Testis (tissue), 2 donors: Measurements from ENCODE around the gene KCNIP1.

Experiments
- POLR2A ChIP-seq: fragments of 450-650 bp; IDR thresholded peaks from one replicate; pipeline ENCODE4 v1.6.1; 2017; ENCODE audit warnings: antibody characterized with exemption, mild to moderate bottlenecking, moderate library complexity
- TF ChIP-seq, protein P1 (sequence below), 3 experiments: fragments of 450-650 bp in 2 of 3; fragments of 200-600 bp in 1 of 3; sonication (generic) in 1 of 3; IDR thresholded peaks; one replicate each; pipeline ENCODE4 v1.5.1; 2016 to 2019; ENCODE audit warnings: antibody characterized with exemption in 3 of 3, mild to moderate bottlenecking in 2 of 3, moderate library complexity in 1 of 3

DNA sequence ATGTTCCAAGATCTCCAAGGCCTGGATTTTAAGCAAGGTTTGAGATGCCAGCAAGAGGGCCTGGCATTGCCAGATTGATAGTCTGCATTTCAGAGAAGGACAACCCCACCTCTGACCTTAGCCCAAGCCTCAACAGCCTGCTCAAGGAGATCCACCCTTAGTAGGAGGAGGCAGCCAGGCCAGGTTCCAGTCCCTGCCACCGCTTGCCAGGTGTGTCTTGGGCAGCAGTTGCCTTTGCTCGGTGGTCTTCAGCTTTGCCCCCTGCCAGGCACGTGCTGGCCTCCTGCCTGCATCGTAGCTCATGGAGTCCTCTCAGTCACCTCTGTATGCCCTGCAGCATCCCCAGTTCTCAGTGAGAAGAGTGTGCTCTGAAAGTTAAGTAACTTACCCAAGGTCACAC, 134.2 kb downstream of the KCNIP1 start:
- TF ChIP-seq, protein P1, sequence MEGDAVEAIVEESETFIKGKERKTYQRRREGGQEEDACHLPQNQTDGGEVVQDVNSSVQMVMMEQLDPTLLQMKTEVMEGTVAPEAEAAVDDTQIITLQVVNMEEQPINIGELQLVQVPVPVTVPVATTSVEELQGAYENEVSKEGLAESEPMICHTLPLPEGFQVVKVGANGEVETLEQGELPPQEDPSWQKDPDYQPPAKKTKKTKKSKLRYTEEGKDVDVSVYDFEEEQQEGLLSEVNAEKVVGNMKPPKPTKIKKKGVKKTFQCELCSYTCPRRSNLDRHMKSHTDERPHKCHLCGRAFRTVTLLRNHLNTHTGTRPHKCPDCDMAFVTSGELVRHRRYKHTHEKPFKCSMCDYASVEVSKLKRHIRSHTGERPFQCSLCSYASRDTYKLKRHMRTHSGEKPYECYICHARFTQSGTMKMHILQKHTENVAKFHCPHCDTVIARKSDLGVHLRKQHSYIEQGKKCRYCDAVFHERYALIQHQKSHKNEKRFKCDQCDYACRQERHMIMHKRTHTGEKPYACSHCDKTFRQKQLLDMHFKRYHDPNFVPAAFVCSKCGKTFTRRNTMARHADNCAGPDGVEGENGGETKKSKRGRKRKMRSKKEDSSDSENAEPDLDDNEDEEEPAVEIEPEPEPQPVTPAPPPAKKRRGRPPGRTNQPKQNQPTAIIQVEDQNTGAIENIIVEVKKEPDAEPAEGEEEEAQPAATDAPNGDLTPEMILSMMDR (IDR thresholded peaks at IDR 0.05): no peak
- TF ChIP-seq POLR2A: no peak
